ENCODE measurements around the gene BRIP1.

- TF ChIP-seq CTCF (IDR thresholded peaks at IDR 0.05) (no peak), POLR2A (IDR thresholded peaks at IDR 0.05) (no peak)
Observed at GRCh38 chr17:61729690-61730268, 133.5 kb downstream of the BRIP1 start.

Measured in uterus (tissue), 2 donors.